ENCODE measurements around the gene ZNF655.

The ZNF655 gene

GRCh38 chr7:99614495-99614894, 56.1 kb downstream of the ZNF655 start:
- no peak for TF ChIP-seq CTCF (IDR thresholded peaks at IDR 0.05; ENCODE audit: insufficient read depth, missing control alignments)
- FAIRE-seq: no peak

GRCh38 chr7:99615989-99616358, 57.5 kb downstream of the ZNF655 start:
- TF ChIP-seq CTCF (IDR thresholded peaks at IDR 0.05; ENCODE audit: insufficient read depth, missing control alignments): no peak
- no peak for DNase-seq (ENCODE audit: insufficient read length, low spot score)
- no peak for FAIRE-seq

More at GRCh38 chr7:99614495-99614894, 56.1 kb downstream of the ZNF655 start:
- DNase-seq (ENCODE audit: insufficient read length, low spot score): no peak

GRCh38 chr7:99616359-99617191, 58.1 kb downstream of the ZNF655 start, which contains the start of gene ZSCAN25:
TSS of gene ZSCAN25 (plus strand) at chr7:99616946. CDS start at chr7:99619607, 2,661 bp downstream.
- FAIRE-seq (no peak), DNase-seq (ENCODE audit: insufficient read length, low spot score) (peak; percentile 83)
- TF ChIP-seq CTCF (IDR thresholded peaks at IDR 0.05; ENCODE audit: insufficient read depth, missing control alignments): peak; percentile 58

GRCh38 chr7:99617192-99617781, 58.8 kb downstream of the ZNF655 start:
- no peak for FAIRE-seq
- no peak for DNase-seq (ENCODE audit: insufficient read length, low spot score)

GRCh38 chr7:99618726-99619125, 60.3 kb downstream of the ZNF655 start:
- TF ChIP-seq CTCF (IDR thresholded peaks at IDR 0.05; ENCODE audit: insufficient read depth, missing control alignments): no peak
- no peak for FAIRE-seq
- DNase-seq (ENCODE audit: insufficient read length, low spot score): no peak

More at GRCh38 chr7:99617192-99617781, 58.8 kb downstream of the ZNF655 start:
- no peak for TF ChIP-seq CTCF (IDR thresholded peaks at IDR 0.05; ENCODE audit: insufficient read depth, missing control alignments)

GRCh38 chr7:99619571-99620130, 61.2 kb downstream of the ZNF655 start:
- no peak for DNase-seq (ENCODE audit: insufficient read length, low spot score)
- no peak for FAIRE-seq
- no peak for TF ChIP-seq CTCF (IDR thresholded peaks at IDR 0.05; ENCODE audit: insufficient read depth, missing control alignments)
